PC-9 (cell line): ENCODE measurements around the gene SCN8A. TPM values are rescaled to one million over a fixed set of nuclear protein-coding genes. Genes with fewer than 3 reads are reported as not detected.

Experiments used
- BruUV-seq: library from RNA; stranded (reverse); fragments of 400-500 nt; replicated peaks from 2 replicates; lab custom pipeline; 2021; lab: Mats Ljungman, UMichigan
- CTCF ChIA-PET: fragments of 300-600 bp; sonication (Branson Sonifier 250); formaldehyde crosslinking; loops from one replicate; lab custom pipeline; 2022; ENCODE audit warnings: antibody characterized with exemption; lab: Charles Lee
- POLR2A ChIA-PET: fragments of 300-600 bp; sonication (Branson Sonifier 250); formaldehyde crosslinking; loops from one replicate; lab custom pipeline; 2022; ENCODE audit warnings: antibody characterized with exemption; ENCODE audit not compliant: unreplicated experiment; lab: Charles Lee
- DNase-seq, 2 experiments: peaks; one replicate each; pipeline versions ENCODE4 v3.0.0 to v3.0.0-alpha.2; 2015 to 2022; ENCODE audit warnings: mixed read lengths in 1 of 2
- H2AFZ ChIP-seq: fragments of 200-600 bp; sonication (generic); 2 replicates; pipeline ENCODE4 v1.8.1; 2017; ENCODE audit warnings: antibody characterized with exemption
- H3F3A ChIP-seq: fragments of 200-600 bp; sonication (generic); 2 replicates; pipeline ENCODE4 v1.8.1; 2017; ENCODE audit warnings: antibody characterized with exemption, mild to moderate bottlenecking, low read depth; ENCODE audit not compliant: insufficient read depth
- H3K27ac ChIP-seq: fragments of 200-600 bp; sonication (generic); 2 replicates; pipeline ENCODE4 v1.6.1; 2016; ENCODE audit warnings: mixed run types
- H3K27me3 ChIP-seq: fragments of 200-600 bp; sonication (generic); 2 replicates; pipeline ENCODE4 v1.6.1; 2016; ENCODE audit warnings: low read depth, mixed run types; ENCODE audit not compliant: insufficient read depth
- H3K36me3 ChIP-seq: fragments of 200-600 bp; sonication (generic); 2 replicates; pipeline ENCODE4 v1.6.1; 2016; ENCODE audit warnings: low read depth, mixed run types
- H3K4me1 ChIP-seq: fragments of 200-600 bp; sonication (generic); replicated peaks from 2 replicates; pipeline ENCODE4 v1.6.1; 2016; ENCODE audit warnings: mixed run types; ENCODE audit not compliant: insufficient read depth
- H3K4me2 ChIP-seq: fragments of 200-600 bp; sonication (generic); 2 replicates; pipeline ENCODE4 v1.6.1; 2017; ENCODE audit warnings: mixed run types
- H3K4me3 ChIP-seq: fragments of 200-600 bp; sonication (generic); 2 replicates; pipeline ENCODE4 v1.6.1; 2016; ENCODE audit warnings: mixed run types
- H3K79me2 ChIP-seq: fragments of 200-600 bp; sonication (generic); 2 replicates; pipeline ENCODE4 v1.6.1; 2017; ENCODE audit warnings: low read depth, mixed run types
- H3K9me2 ChIP-seq: fragments of 200-600 bp; sonication (generic); 2 replicates; pipeline ENCODE4 v1.8.1; 2017; ENCODE audit warnings: mild to moderate bottlenecking; ENCODE audit not compliant: insufficient read depth
- H3K9me3 ChIP-seq: fragments of 200-600 bp; sonication (generic); 2 replicates; pipeline ENCODE4 v1.8.1; 2016; ENCODE audit warnings: low read depth; ENCODE audit not compliant: insufficient read depth
- H4K20me1 ChIP-seq: fragments of 200-600 bp; sonication (generic); 2 replicates; pipeline ENCODE4 v1.8.1; 2017; ENCODE audit not compliant: insufficient read depth
- CTCF ChIP-seq: fragments of 200-600 bp; sonication (generic); conservative IDR thresholded peaks from 2 replicates; pipeline ENCODE4 v1.6.1; 2017; ENCODE audit warnings: mixed run types, antibody characterized with exemption, mild to moderate bottlenecking, moderate library complexity
- EZH2 ChIP-seq: fragments of 200-600 bp; sonication (generic); IDR thresholded peaks from 2 replicates; pipeline ENCODE4 v1.8.0; 2017; ENCODE audit warnings: antibody characterized with exemption, low read depth
- intact Hi-C: fragments of 100-400 bp; cut with micrococcal nuclease; formaldehyde crosslinking; loops from one replicate; pipeline ENCODE4 v1.10.0; 2022; ENCODE audit not compliant: unreplicated experiment
- total RNA-seq: library from RNA; stranded (reverse); gene quantifications from 2 replicates; pipeline ENCODE4 v1.2.3, GENCODE V29; 2021

SCN8A gene
- total RNA-seq, 1 experiment from 2014 or later = 0.17 TPM

- Histone ChIP-seq H3K27ac (no peak overlapping the region), H3K4me2 (no peak overlapping the region), H3K27me3 (peaks cover 80% of the 10 kb centered on the region), H2AFZ (no peak overlapping the region), H3K4me3 (no peak overlapping the region), H3K9me3 (no peaks in the 10 kb centered on the region), H3K9me2 (no peaks in the 10 kb centered on the region), H4K20me1 (no peaks in the 10 kb centered on the region), H3F3A (no peaks in the 10 kb centered on the region), H3K79me2 (no peaks in the 10 kb centered on the region), H3K4me1 (no peaks in the 10 kb centered on the region), H3K36me3 (no peaks in the 10 kb centered on the region)
- no peak for DNase-seq
- ChIA-PET POLR2A (no interaction called here), CTCF (interaction anchor here (0.6 kb wide), 1 partner anchor 391 kb away, joined by 8 read pairs; no protein-coding TSS in a partner anchor)
- intact Hi-C loops = no loop called here
- TF ChIP-seq EZH2 (no peak), CTCF (no peak)
- BruUV-seq = no TSS peak
Observed at GRCh38 chr12:51806896-51807295, 215.9 kb downstream of the SCN8A start.

GRCh38 chr12:51809193-51809592 lies 218.2 kb downstream of the SCN8A start:
- no peak overlapping the region for H3K27ac ChIP-seq
- TF ChIP-seq CTCF (no peak), EZH2 (no peak)
- no peak for DNase-seq
- BruUV-seq = no TSS peak
- H3K27me3 ChIP-seq = peaks cover 58% of the 10 kb centered on the region
- CTCF ChIA-PET = no interaction called here
- intact Hi-C loops = no loop called here
- POLR2A ChIA-PET = no interaction called here
- no peak overlapping the region for H2AFZ ChIP-seq
- no peaks in the 10 kb centered on the region for H3K4me1 ChIP-seq
- no peaks in the 10 kb centered on the region for H4K20me1 ChIP-seq
- no peaks in the 10 kb centered on the region for H3K9me2 ChIP-seq
- H3K36me3 ChIP-seq = no peaks in the 10 kb centered on the region
- no peak overlapping the region for H3K4me3 ChIP-seq
- H3F3A ChIP-seq = no peaks in the 10 kb centered on the region
- no peak overlapping the region for H3K4me2 ChIP-seq
- H3K9me3 ChIP-seq = no peaks in the 10 kb centered on the region
- H3K79me2 ChIP-seq = no peaks in the 10 kb centered on the region

GRCh38 chr12:51811203-51812202 lies 220.5 kb downstream of the SCN8A start:
- POLR2A ChIA-PET = no interaction called here
- no peak overlapping the region for H2AFZ ChIP-seq
- H3K4me2 ChIP-seq = no peak overlapping the region
- H3K36me3 ChIP-seq = no peaks in the 10 kb centered on the region
- CTCF ChIA-PET = no interaction called here
- no peak overlapping the region for H3K27ac ChIP-seq
- no peak for TF ChIP-seq EZH2
- TF ChIP-seq CTCF = no peak
- no peaks in the 10 kb centered on the region for H3K79me2 ChIP-seq
- H3K4me3 ChIP-seq = no peak overlapping the region
- H3K27me3 ChIP-seq = peaks cover 42% of the 10 kb centered on the region
- intact Hi-C loops = no loop called here
- H3K9me2 ChIP-seq = no peaks in the 10 kb centered on the region
- H4K20me1 ChIP-seq = no peaks in the 10 kb centered on the region
- H3K4me1 ChIP-seq = no peaks in the 10 kb centered on the region
- H3K9me3 ChIP-seq = no peaks in the 10 kb centered on the region
- DNase-seq = no peak
- BruUV-seq = no TSS peak
- H3F3A ChIP-seq = no peaks in the 10 kb centered on the region
